ENCODE results near the gene PPP6R2. TPM values are rescaled to one million over a fixed set of nuclear protein-coding genes. Genes with fewer than 3 reads are reported as not detected.

The PPP6R2 gene
- total and polyA plus RNA-seq, 2 of the 8 experiments (the other 6 are each of a cell fraction or from before 2014, with no cell fraction given): 25.0 to 32.2 TPM

DNA sequence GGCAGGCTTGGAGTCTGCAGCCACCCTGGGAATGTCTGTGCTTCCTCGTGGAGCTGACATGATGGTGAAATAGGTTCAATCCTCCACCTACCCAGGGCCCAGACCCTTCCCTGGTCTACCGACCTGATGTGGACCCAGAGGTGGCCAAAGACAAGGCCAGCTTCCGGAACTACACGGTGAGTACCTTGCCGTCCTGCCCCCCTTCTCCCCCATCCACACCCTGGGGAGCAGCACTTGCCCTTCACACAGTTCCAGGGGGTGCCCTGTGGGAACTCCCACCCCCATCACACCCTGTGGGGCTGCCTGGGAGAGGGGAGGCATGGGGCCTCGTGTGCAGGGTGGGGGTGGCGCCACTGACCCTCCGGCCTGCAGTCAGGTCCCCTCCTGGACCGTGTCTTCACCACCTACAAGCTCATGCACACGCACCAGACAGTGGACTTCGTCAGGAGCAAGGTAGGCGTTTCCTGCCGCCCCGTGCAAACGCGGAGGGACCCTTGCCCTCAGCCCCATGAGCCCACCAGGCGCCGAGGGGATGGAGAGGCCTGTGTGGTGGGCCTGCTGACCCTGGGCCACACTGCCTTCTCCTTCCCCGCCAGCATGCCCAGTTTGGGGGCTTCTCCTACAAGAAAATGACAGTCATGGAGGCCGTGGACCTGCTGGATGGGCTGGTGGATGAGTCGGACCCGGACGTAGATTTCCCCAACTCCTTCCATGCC, 144.3 kb downstream of the PPP6R2 start (continued):
- TF ChIP-seq CHD7 (IDR thresholded peaks at IDR 0.05; ENCODE audit: insufficient replicate concordance, low read length): no peak
- no peak for TF ChIP-seq TBP (IDR thresholded peaks at IDR 0.05; ENCODE audit: low read depth, low read length)
- no peak for TF ChIP-seq SIX5 (IDR thresholded peaks at IDR 0.05; ENCODE audit: low read depth, low read length)
- TF ChIP-seq PHF8 (conservative IDR thresholded peaks at IDR 0.05; ENCODE audit: low read depth, low read length): no peak
- no peak for TF ChIP-seq CHD2 (IDR thresholded peaks at IDR 0.05; ENCODE audit: low read length)
- no peak for TF ChIP-seq BACH1 (IDR thresholded peaks at IDR 0.05; ENCODE audit: low read length)
